PFSK-1 (cell line): ENCODE data around the gene ABHD17A.

ENCODE experiments used
- FOXP2 ChIP-seq: optimal IDR thresholded peaks from 2 replicates; pipeline ENCODE3; 2011; ENCODE audit warnings: borderline replicate concordance, control low read depth, inconsistent platforms; ENCODE audit not compliant: insufficient read depth; ENCODE audit errors: extremely low read length, extremely low read depth
- POLR2AphosphoS5 ChIP-seq: IDR thresholded peaks from 2 replicates; pipeline ENCODE4 v1.6.1; 2012; ENCODE audit warnings: low read depth, mild to moderate bottlenecking, control low read depth, low read length, moderate library complexity
- REST ChIP-seq, 2 experiments: IDR thresholded peaks; 2 replicates each; pipeline versions ENCODE4 v1.6.1 to v1.8.0; 2011 to 2012; ENCODE audit warnings: low read depth in 2 of 2, low read length in 2 of 2, control low read depth in 1 of 2, inconsistent platforms in 1 of 2, mild to moderate bottlenecking in 1 of 2, moderate library complexity in 1 of 2; ENCODE audit not compliant: insufficient read depth in 1 of 2
- SIN3A ChIP-seq: IDR thresholded peaks from 2 replicates; pipeline ENCODE4 v1.6.1; 2012; ENCODE audit warnings: mild to moderate bottlenecking, low read length, moderate library complexity, borderline replicate concordance; ENCODE audit not compliant: insufficient read depth
- TAF1 ChIP-seq: IDR thresholded peaks from 2 replicates; pipeline ENCODE4 v1.6.1; 2012; ENCODE audit warnings: low read length, control low read depth, borderline replicate concordance; ENCODE audit not compliant: insufficient read depth

ABHD17A gene

GRCh38 chr19:1882786-1883692 is 2.3 kb downstream of the ABHD17A start:
- TF ChIP-seq FOXP2 = no peak
- TF ChIP-seq REST (IDR thresholded peaks at IDR 0.05; ENCODE audit: insufficient read depth in 1 of 2, low read depth in 2 of 2, low read length in 2 of 2) = no peak
- no peak for TF ChIP-seq POLR2AphosphoS5
- TF ChIP-seq SIN3A = no peak
- TF ChIP-seq TAF1 = no peak

DNA sequence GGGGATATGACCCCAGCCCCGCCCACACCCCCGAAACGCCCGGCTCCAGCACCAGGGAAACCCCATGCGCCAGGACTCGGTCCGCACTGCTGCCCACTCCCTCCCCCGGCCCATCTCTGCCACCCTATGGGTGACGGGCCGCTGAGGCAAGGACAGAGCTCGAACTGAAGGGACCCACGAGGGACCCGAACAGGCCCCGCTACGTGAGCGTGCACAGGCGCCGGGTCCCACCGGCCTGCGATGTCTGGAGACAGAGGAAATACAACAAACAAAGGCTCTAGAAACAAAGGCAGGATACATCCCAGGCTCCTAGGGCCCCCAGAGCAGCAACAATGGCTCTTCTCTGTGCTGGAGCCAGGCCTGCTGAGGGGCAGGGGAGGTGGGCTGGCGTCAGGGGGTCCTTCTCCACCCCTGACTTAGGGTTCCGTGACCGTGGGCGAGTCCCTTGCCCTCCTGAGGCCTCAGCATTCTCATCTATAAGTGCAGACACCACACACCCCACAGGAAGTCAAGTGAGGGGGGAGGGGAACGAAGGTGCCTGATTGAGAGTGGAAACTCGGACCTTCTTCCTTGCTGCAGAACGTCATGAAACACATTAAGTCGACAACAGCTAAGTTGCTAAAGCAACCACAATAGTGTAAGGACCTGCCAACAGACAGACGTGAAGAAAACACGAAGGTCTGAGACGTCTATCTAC is 3.1 kb downstream of the ABHD17A start:
- TF ChIP-seq TAF1 (no peak), SIN3A (0 out of 2 replicates have a peak, but pooled peaks have one; percentile 42)

DNA sequence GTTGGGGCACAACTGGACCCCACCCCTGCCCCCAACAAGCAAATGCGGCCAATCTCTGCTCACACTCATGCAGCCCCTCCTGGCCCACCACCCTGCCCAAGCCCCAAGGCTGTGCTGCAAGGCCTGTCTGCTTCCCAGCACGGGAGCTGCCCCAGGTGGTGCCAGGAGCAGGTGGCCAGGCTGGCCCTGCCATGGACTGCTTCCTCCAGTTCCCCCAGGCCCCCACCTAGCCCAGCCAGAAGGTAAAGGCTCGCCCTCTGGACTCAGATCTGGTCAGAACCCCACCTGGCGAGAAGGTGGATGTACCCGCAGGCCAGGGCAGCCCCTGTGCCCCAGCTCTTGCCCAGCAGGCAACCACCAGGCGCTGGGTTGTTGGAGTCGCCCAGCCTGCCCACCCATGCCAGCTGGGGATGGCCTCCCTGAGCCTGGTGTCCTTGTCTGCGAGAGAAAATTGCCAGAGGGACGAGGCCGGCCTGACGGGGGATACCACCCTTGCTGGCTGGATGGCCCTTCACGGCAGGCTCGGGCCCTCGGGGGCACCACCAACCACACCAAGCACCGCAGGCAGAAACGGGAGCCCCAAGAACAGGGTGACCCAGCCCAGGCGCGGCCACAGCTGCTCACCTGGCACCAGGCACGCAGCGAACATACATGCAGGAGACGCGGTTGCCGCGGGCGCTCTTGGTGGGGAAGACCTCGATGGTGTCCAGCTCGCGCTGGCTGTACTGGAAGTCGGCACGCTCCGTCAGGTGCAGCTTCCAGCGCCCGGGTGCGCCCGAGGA is 4.5 kb downstream of the ABHD17A start:
- no peak for TF ChIP-seq REST (IDR thresholded peaks at IDR 0.05; ENCODE audit: insufficient read depth in 1 of 2, low read depth in 2 of 2, low read length in 2 of 2)
- TF ChIP-seq TAF1 = no peak
- no peak for TF ChIP-seq POLR2AphosphoS5

GRCh38 chr19:1875646-1876495 is 9.4 kb downstream of the ABHD17A start:
- peak; percentile 94 for TF ChIP-seq TAF1
- TF ChIP-seq SIN3A = peak; percentile 90; the same call in 1 of the 2 replicates
- 0 out of 4 replicates have a peak, but pooled peaks of 1 of the 2 experiments have one; percentile 53 for TF ChIP-seq REST (IDR thresholded peaks at IDR 0.05; ENCODE audit: insufficient read depth in 1 of 2, low read depth in 2 of 2, low read length in 2 of 2)
- TF ChIP-seq POLR2AphosphoS5 = peak; percentile 97
- TF ChIP-seq FOXP2 = peak; percentile 99
